IMR-90 (cell line): ENCODE results near the gene CTNND2. TPM values are rescaled to one million over a fixed set of nuclear protein-coding genes. Genes with fewer than 3 reads are reported as not detected.

Experiments
- ATAC-seq: fragments of 200-7000 bp; cut with Tn5 transposase; 2 replicates; pipeline ENCODE4 v1.9.1; 2020; ENCODE audit warnings: low read depth, mild to moderate bottlenecking, moderate library complexity
- BruUV-seq: library from RNA; stranded (reverse); fragments of 400-500 nt; replicated peaks from 2 replicates; lab custom pipeline; 2021; lab: Mats Ljungman, UMichigan
- CTCF ChIA-PET: fragments of 300-600 bp; formaldehyde crosslinking; extraction: SDS; loops from one replicate; lab custom pipeline; 2021; ENCODE audit warnings: antibody characterized with exemption; lab: Yijun Ruan, JAX
- POLR2A ChIA-PET: fragments of 300-600 bp; sonication (Branson Sonifier 250); formaldehyde crosslinking; loops from one replicate; lab custom pipeline; 2022; ENCODE audit warnings: antibody characterized with exemption; ENCODE audit not compliant: unreplicated experiment; lab: Charles Lee
- DNase-seq: peaks from one replicate; pipeline ENCODE4 v3.0.0; 2013
- H2AFZ ChIP-seq: replicated peaks from 2 replicates; pipeline ENCODE3; 2013; ENCODE audit warnings: low read length, mild to moderate bottlenecking; ENCODE audit not compliant: poor library complexity
- H2AK5ac ChIP-seq: 2 replicates; pipeline ENCODE4 v1.6.1; 2013; ENCODE audit warnings: low read depth, low read length, inconsistent platforms
- H2AK9ac ChIP-seq: replicated peaks from 2 replicates; pipeline ENCODE3; 2013; ENCODE audit warnings: mild to moderate bottlenecking, low read depth, low read length, moderate library complexity; ENCODE audit not compliant: poor library complexity
- H2BK120ac ChIP-seq: 2 replicates; pipeline ENCODE4 v1.6.1; 2013; ENCODE audit warnings: low read depth, low read length, inconsistent platforms
- H2BK15ac ChIP-seq: 3 replicates; pipeline ENCODE4 v1.6.1; 2013; ENCODE audit warnings: low read depth, low read length, inconsistent platforms
- H2BK20ac ChIP-seq: 2 replicates; pipeline ENCODE4 v1.6.1; 2013; ENCODE audit warnings: low read depth, mild to moderate bottlenecking, inconsistent platforms, low read length, moderate library complexity
- H2BK5ac ChIP-seq: 2 replicates; pipeline ENCODE4 v1.6.1; 2013; ENCODE audit warnings: mild to moderate bottlenecking, low read depth, low read length, inconsistent platforms; ENCODE audit not compliant: poor library complexity, severe bottlenecking
- H3K14ac ChIP-seq: replicated peaks from 2 replicates; pipeline ENCODE4 v1.6.1; 2013; ENCODE audit warnings: low read depth, low read length, inconsistent platforms
- H3K18ac ChIP-seq: 2 replicates; pipeline ENCODE4 v1.6.1; 2013; ENCODE audit warnings: low read depth, low read length, control low read depth
- H3K23ac ChIP-seq: 2 replicates; pipeline ENCODE4 v1.6.1; 2013; ENCODE audit warnings: low read depth, low read length, inconsistent platforms
- H3K27ac ChIP-seq: 2 replicates; pipeline ENCODE4 v1.5.1; 2013; ENCODE audit warnings: mild to moderate bottlenecking, control low read depth, low read length; ENCODE audit not compliant: insufficient read depth
- H3K27me3 ChIP-seq: 2 replicates; pipeline ENCODE4 v1.6.1; 2013; ENCODE audit warnings: low read length; ENCODE audit not compliant: control insufficient read depth, insufficient read depth
- H3K36me3 ChIP-seq: 2 replicates; pipeline ENCODE4 v1.6.1; 2013; ENCODE audit warnings: low read length, mixed read lengths; ENCODE audit not compliant: control insufficient read depth, insufficient read depth
- H3K4ac ChIP-seq: 2 replicates; pipeline ENCODE4 v1.6.1; 2013; ENCODE audit warnings: low read depth, low read length, inconsistent platforms
- H3K4me1 ChIP-seq: 2 replicates; pipeline ENCODE4 v1.6.1; 2013; ENCODE audit warnings: low read length, mixed read lengths; ENCODE audit not compliant: control insufficient read depth, insufficient read depth
- H3K4me2 ChIP-seq: 2 replicates; pipeline ENCODE4 v1.6.1; 2013; ENCODE audit warnings: low read depth, mild to moderate bottlenecking, control low read depth, low read length, moderate library complexity
- H3K4me3 ChIP-seq: 2 replicates; pipeline ENCODE4 v1.5.1; 2013; ENCODE audit warnings: low read depth, mild to moderate bottlenecking, control low read depth, low read length, moderate library complexity; ENCODE audit not compliant: insufficient read depth
- H3K56ac ChIP-seq: 2 replicates; pipeline ENCODE4 v1.6.1; 2013; ENCODE audit warnings: low read length, inconsistent platforms; ENCODE audit not compliant: insufficient read depth; ENCODE audit errors: extremely low read depth
- H3K79me1 ChIP-seq, 2 experiments: 2 replicates each; pipeline ENCODE4 v1.6.1; 2013; ENCODE audit warnings: low read length in 2 of 2, inconsistent platforms in 1 of 2, low read depth in 1 of 2
- H3K9ac ChIP-seq: 2 replicates; pipeline ENCODE4 v1.6.1; 2013; ENCODE audit warnings: low read depth, low read length, control low read depth
- H3K9me1 ChIP-seq: 2 replicates; pipeline ENCODE4 v1.6.1; 2013; ENCODE audit warnings: low read length, inconsistent platforms; ENCODE audit not compliant: insufficient read depth
- H3K9me3 ChIP-seq: 2 replicates; pipeline ENCODE4 v1.6.1; 2013; ENCODE audit warnings: low read length; ENCODE audit not compliant: control insufficient read depth, insufficient read depth
- H4K20me1 ChIP-seq: 2 replicates; pipeline ENCODE4 v1.6.1; 2013; ENCODE audit warnings: low read length, inconsistent platforms; ENCODE audit not compliant: insufficient read depth
- H4K5ac ChIP-seq: 2 replicates; pipeline ENCODE4 v1.6.1; 2013; ENCODE audit warnings: mild to moderate bottlenecking, low read depth, low read length, control low read depth
- H4K8ac ChIP-seq, 2 experiments: 2 replicates each; pipeline ENCODE4 v1.6.1; 2013; ENCODE audit warnings: low read depth in 2 of 2, low read length in 2 of 2, control low read depth in 1 of 2, inconsistent platforms in 1 of 2
- H4K91ac ChIP-seq: 2 replicates; pipeline ENCODE4 v1.6.1; 2013; ENCODE audit warnings: low read depth, low read length, inconsistent platforms; ENCODE audit not compliant: insufficient read depth
- BHLHE40 ChIP-seq: fragments of 150-350 bp; IDR thresholded peaks from 2 replicates; pipeline ENCODE4 v1.6.1; 2016; ENCODE audit warnings: mild to moderate bottlenecking, low read depth, low read length
- CEBPB ChIP-seq: IDR thresholded peaks from 2 replicates; pipeline ENCODE4 v1.6.1; 2012; ENCODE audit warnings: low read depth, low read length, improper control_type of control experiment
- CHD1 ChIP-seq: IDR thresholded peaks from 2 replicates; pipeline ENCODE4 v1.6.1; 2012; ENCODE audit warnings: low read depth, low read length, improper control_type of control experiment
- ELK1 ChIP-seq: fragments of 150-350 bp; IDR thresholded peaks from 2 replicates; pipeline ENCODE4 v1.6.1; 2016; ENCODE audit warnings: low read depth, mild to moderate bottlenecking, low read length, moderate library complexity, borderline replicate concordance
- FOS ChIP-seq: fragments of 150-350 bp; IDR thresholded peaks from 2 replicates; pipeline ENCODE4 v1.6.1; 2016; ENCODE audit warnings: low read depth, low read length
- MAFK ChIP-seq: IDR thresholded peaks from 2 replicates; pipeline ENCODE4 v1.6.1; 2012; ENCODE audit warnings: low read depth, low read length, improper control_type of control experiment
- MAZ ChIP-seq: IDR thresholded peaks from 2 replicates; pipeline ENCODE4 v1.6.1; 2012; ENCODE audit warnings: low read depth, mild to moderate bottlenecking, low read length, improper control_type of control experiment, moderate library complexity, borderline replicate concordance
- MXI1 ChIP-seq: IDR thresholded peaks from 2 replicates; pipeline ENCODE4 v1.6.1; 2012; ENCODE audit warnings: low read depth, mild to moderate bottlenecking, low read length, moderate library complexity, borderline replicate concordance
- NFE2L2 ChIP-seq: fragments of 150-350 bp; IDR thresholded peaks from 2 replicates; pipeline ENCODE4 v1.6.1; 2016; ENCODE audit warnings: low read depth, mild to moderate bottlenecking, low read length
- POLR2A ChIP-seq: IDR thresholded peaks from 2 replicates; pipeline ENCODE4 v1.6.1; 2012; ENCODE audit warnings: mild to moderate bottlenecking, low read depth, low read length
- RAD21 ChIP-seq: IDR thresholded peaks from 2 replicates; pipeline ENCODE4 v1.6.1; 2012; ENCODE audit warnings: low read length, improper control_type of control experiment
- RCOR1 ChIP-seq: IDR thresholded peaks from 2 replicates; pipeline ENCODE4 v1.6.1; 2012; ENCODE audit warnings: mild to moderate bottlenecking, low read length, improper control_type of control experiment; ENCODE audit not compliant: insufficient replicate concordance
- RFX5 ChIP-seq: IDR thresholded peaks from 2 replicates; pipeline ENCODE4 v1.8.0; 2012; ENCODE audit warnings: low read depth, mild to moderate bottlenecking, low read length, moderate library complexity
- SMC3 ChIP-seq: fragments of 150-350 bp; IDR thresholded peaks from 2 replicates; pipeline ENCODE4 v1.6.1; 2016; ENCODE audit warnings: low read depth, mild to moderate bottlenecking, antibody characterized with exemption, low read length, moderate library complexity
- USF2 ChIP-seq: fragments of 150-350 bp; IDR thresholded peaks from 2 replicates; pipeline ENCODE4 v1.6.1; 2017; ENCODE audit warnings: mild to moderate bottlenecking, antibody characterized with exemption, low read length, low read depth
- WGBS, 2 experiments: methylation state at CpG; one replicate each; pipeline versions ENCODE4 v1.1.5 to v1.1.7; 2013; ENCODE audit warnings: missing lambda C conversion rate in 2 of 2; ENCODE audit not compliant: insufficient read length in 1 of 2; ENCODE audit errors: extremely low coverage in 2 of 2; 5-methylcytosine and 5-hydroxymethylcytosine counted together
- dilution Hi-C: fragments of 300-500 bp; cut with HindIII; formaldehyde crosslinking; loops from one replicate; pipeline ENCODE4 v1.14.3; 2018; ENCODE audit warnings: low sequenced_read_pairs; ENCODE audit not compliant: unreplicated experiment
- in situ Hi-C: fragments of 300-500 bp; cut with MboI; formaldehyde crosslinking; loops from 3 replicates; pipeline ENCODE4 v1.14.3; 2019; ENCODE audit warnings: low sequenced_read_pairs, inconsistent platforms, mixed read lengths
- intact Hi-C: fragments of 100-400 bp; cut with micrococcal nuclease; formaldehyde crosslinking; loops from 2 replicates; pipeline ENCODE4 v1.10.0; 2022
- polyA plus RNA-seq, 3 experiments: library from polyadenylated mRNA; depleted of rRNA; stranded (reverse); fragments of >200 nt; gene quantifications; 2 replicates each; pipeline ENCODE4 v1.2.3, GENCODE V29; 2012; ENCODE audit warnings: low replicate concordance in 1 of 3
- total RNA-seq: library from RNA; depleted of rRNA; stranded (reverse); fragments of >200 nt; gene quantifications from 2 replicates; pipeline ENCODE4 v1.2.3, GENCODE V29; 2012
- TF ChIP-seq, protein P1 (sequence below): conservative IDR thresholded peaks from 2 replicates; pipeline ENCODE4 v1.5.1; 2012; ENCODE audit warnings: mild to moderate bottlenecking, low read depth, low read length, improper control_type of control experiment

CTNND2 gene
- total and polyA plus RNA-seq, 2 of the 4 experiments (the other 2 are of a cell fraction): not detected

- H3K4me2 ChIP-seq: no peak overlapping the region
These were observed 597.9 kb downstream of the CTNND2 start for GRCh38 chr5:11306365-11306764.

More at GRCh38 chr5:11306365-11306764, 597.9 kb downstream of the CTNND2 start:
- no CpG with 5 or more reads among the region's 1 CpG for WGBS, 2 experiments
- Histone ChIP-seq H3K9me3 (no peaks in the 10 kb centered on the region; the same call in 1 of the 2 replicates), H4K20me1 (no peaks in the 10 kb centered on the region), H2BK15ac (no peak overlapping the region), H2AK9ac (no peak overlapping the region), H3K56ac (no peak overlapping the region), H3K9ac (no peak overlapping the region), H2BK5ac (no peak overlapping the region), H2BK120ac (no peak overlapping the region), H3K4me1 (no peaks in the 10 kb centered on the region), H3K18ac (no peak overlapping the region), H4K8ac (no peak overlapping the region), H3K4ac (no peak overlapping the region), H2AFZ (no peak overlapping the region), H3K79me1 (no peaks in the 10 kb centered on the region), H3K27ac (no peak overlapping the region), H3K4me3 (no peak overlapping the region), H3K36me3 (no peaks in the 10 kb centered on the region), H2AK5ac (no peak overlapping the region), H4K5ac (no peak overlapping the region), H4K91ac (no peak overlapping the region), H3K23ac (no peak overlapping the region), H2BK20ac (no peak overlapping the region), H3K27me3 (no peaks in the 10 kb centered on the region), H3K14ac (no peak overlapping the region), H3K9me1 (no peaks in the 10 kb centered on the region)
- no TSS peak for BruUV-seq
- in situ Hi-C loops (no loop called here), dilution Hi-C loops (no loop called here), intact Hi-C loops (no loop called here)
- CTCF ChIA-PET: no interaction called here
- ATAC-seq (no peak), DNase-seq (no peak)
- POLR2A ChIA-PET: no interaction called here
- TF ChIP-seq FOS (no peak), RCOR1 (no peak), MAZ (no peak), MAFK (no peak), MXI1 (no peak), ELK1 (no peak), CHD1 (no peak), POLR2A (no peak), RAD21 (no peak), CEBPB (no peak), BHLHE40 (no peak), NFE2L2 (no peak), SMC3 (no peak), USF2 (no peak), RFX5 (no peak)
- TF ChIP-seq, protein P1, sequence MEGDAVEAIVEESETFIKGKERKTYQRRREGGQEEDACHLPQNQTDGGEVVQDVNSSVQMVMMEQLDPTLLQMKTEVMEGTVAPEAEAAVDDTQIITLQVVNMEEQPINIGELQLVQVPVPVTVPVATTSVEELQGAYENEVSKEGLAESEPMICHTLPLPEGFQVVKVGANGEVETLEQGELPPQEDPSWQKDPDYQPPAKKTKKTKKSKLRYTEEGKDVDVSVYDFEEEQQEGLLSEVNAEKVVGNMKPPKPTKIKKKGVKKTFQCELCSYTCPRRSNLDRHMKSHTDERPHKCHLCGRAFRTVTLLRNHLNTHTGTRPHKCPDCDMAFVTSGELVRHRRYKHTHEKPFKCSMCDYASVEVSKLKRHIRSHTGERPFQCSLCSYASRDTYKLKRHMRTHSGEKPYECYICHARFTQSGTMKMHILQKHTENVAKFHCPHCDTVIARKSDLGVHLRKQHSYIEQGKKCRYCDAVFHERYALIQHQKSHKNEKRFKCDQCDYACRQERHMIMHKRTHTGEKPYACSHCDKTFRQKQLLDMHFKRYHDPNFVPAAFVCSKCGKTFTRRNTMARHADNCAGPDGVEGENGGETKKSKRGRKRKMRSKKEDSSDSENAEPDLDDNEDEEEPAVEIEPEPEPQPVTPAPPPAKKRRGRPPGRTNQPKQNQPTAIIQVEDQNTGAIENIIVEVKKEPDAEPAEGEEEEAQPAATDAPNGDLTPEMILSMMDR: no peak
